Ramos (cell line): Measurements from ENCODE around the gene TRRAP.

Experiments used
- in situ Hi-C: fragments of 300-500 bp; cut with MboI; formaldehyde crosslinking; loops from one replicate; pipeline ENCODE4 v1.14.3; 2022; ENCODE audit warnings: low sequenced_read_pairs; ENCODE audit not compliant: unreplicated experiment

The TRRAP gene

DNA sequence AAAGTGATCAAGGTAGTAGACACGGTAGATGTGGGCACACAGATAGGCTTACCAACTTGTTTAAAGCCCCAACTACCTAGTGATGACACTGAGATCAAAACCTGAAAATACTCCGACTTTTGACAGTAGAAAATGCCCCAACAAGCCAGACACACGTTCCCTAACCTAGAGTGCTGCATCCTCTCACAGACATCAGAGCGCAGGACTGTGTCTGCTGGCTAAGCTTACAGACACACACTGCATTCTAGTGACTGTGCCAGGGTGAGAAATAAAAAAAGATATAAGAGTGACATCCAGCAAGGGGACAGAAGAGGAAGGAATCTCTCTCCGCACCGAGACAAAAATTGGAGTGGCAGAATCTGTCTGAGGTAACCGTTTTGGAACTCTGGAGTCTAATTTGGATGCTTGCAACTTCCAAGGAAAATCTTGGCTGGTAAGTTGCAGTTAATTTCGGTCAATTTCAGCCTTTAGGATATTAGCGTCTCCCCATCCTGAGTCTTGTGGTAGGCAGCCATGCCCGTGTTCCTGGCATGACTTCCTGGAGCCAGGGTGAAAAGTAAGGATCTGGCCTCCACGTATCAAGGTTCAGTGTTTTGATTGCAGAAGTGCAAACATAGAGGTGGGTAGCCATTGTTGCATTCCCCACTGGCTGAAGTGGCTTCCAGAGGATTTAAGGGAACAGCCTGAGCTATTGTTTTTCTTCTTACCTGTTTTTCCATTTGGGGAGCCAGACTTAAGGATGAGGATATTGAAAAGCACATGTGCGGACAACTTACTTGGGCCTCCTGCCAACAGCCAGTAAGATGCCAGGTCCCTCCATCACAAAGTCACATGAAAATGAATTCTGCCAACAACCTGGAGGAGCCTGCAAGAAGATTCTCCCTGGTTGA, 141.4 kb downstream of the TRRAP start:
- in situ Hi-C loops, result no loop called here

DNA sequence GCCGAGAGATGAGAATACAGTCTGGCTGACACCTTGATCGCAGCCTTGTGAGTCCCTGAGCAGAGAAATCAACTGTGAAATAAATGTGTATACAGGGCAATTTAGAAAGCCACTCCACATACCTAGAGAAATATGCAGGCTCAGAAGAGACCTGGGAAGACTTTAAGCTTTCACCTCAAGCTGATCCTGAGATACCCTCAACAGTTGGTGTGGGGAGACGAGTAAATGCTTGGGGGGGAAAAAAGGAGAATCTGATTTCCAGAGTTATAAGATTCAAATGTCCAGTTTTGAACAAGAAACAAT, 142.0 kb downstream of the TRRAP start:
- in situ Hi-C loops, result no loop called here

DNA sequence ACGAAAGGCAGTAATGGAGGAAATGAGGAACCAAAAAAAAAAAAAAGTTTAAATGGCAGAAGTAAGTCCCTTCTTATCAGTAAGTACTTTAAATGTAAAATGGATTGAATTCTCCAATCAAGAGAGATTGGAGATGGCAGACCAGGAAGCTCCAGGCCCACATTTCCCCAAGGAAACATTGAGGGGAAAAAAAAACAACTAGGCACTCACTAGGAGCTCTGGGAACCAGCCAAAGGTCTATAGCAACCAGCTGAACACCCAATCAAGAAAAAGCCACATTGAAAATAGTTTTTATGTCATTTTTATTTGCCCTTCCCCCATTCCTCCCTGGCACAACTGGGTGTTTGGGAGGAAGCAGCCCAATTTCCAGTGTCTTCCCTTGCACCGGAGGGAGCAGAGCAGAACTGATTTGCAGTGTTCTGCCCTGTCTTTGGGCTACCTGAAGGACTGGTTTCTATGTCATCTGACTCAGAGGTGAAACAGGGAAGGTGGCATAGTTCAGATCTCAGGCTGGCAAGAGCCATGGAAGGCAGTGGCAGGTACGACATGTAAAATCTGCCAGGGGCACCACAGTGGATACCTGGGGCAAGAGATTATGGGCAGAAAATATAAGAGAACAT, 143.7 kb downstream of the TRRAP start:
- in situ Hi-C loops, result no loop called here

DNA sequence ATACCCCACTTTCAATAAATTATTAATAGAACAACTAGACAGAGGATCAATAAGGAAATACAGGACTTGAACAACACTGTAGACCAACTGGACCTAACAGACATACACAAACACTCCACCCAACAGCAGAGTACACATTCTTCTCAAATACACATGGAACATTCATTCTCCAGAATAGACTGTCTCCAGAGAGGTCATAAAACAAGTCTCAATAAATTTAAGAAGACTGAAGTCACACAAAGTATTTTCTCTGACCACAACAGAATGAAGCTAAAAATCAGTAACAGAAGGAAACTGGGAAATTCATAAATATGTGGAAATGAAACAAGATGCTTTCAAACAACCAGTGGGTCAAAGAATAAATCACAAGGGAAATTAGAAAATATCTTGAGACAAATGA, 145.7 kb downstream of the TRRAP start:
- in situ Hi-C loops, result no loop called here

DNA sequence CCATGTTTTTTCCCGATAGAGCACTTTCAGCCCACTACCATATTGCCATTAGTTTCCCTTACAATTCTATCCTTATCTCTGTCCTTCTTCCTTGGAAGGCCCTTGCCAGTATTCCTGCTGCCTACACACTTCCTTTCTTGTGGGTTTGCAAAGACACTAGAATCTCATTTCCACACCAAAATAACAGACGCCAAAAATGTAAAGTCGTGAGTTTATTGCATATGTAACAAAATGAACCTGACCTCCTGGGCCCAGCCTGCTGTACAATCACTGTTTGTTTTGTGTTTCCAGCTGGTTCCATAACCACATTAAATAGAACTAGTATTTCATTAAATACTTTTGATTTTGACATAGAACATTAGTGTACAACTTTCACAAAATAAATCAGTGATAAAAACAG, 148.9 kb downstream of the TRRAP start:
- in situ Hi-C loops, result no loop called here

DNA sequence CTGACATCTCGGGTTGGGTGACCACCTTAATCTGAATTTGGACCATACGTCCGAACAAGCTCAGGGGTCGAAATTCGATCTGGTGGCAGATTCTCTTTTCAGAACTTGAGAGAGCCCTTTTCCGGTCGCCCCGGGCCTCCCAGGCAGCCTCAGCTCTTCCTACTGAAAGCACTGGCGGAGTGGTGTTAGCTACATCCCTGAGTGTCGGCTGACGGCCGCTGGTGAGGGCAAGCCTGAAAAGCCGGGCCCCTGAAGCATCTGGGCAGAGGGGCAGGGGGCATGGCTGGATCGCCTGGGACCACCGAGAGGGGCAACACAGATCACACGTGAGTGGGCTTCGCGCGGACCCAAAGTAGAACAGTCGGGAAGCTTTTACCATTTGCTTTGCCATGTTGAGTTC, 149.5 kb downstream of the TRRAP start:
- in situ Hi-C loops, result no loop called here

DNA sequence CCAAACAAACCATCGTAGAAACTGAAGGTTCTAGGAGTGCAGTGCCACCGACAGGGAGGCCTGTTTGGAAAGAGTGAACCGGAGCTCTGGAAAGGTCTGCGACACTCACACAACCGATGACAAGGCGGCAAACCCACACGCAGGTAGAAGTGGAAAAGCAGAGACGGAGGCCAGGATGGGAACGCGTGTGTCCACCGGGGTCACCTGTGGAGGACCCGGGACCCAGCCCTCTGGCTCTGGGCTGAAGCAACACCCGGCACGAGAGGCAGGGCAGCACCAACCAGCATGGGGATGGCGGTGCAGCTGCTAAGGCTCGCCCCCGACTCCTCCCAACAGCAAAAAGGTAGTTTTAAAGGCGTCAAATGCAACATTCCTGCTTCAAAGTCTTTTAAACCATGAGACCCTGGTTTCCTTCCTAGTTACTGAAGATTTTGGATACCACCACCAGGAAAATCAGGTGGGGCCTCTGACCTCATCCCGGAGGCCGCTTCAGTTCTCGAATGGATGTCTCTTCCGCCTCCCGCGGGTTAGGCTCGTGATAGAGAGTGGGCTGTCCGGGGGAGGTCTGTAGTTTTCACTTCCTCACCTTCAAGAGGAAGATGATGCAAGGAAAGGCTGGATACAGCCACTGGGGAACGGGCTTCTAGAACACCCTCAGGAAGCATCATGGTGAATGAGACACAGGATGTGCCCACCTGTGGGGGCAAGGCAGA, 150.1 kb downstream of the TRRAP start:
- in situ Hi-C loops, result no loop called here

DNA sequence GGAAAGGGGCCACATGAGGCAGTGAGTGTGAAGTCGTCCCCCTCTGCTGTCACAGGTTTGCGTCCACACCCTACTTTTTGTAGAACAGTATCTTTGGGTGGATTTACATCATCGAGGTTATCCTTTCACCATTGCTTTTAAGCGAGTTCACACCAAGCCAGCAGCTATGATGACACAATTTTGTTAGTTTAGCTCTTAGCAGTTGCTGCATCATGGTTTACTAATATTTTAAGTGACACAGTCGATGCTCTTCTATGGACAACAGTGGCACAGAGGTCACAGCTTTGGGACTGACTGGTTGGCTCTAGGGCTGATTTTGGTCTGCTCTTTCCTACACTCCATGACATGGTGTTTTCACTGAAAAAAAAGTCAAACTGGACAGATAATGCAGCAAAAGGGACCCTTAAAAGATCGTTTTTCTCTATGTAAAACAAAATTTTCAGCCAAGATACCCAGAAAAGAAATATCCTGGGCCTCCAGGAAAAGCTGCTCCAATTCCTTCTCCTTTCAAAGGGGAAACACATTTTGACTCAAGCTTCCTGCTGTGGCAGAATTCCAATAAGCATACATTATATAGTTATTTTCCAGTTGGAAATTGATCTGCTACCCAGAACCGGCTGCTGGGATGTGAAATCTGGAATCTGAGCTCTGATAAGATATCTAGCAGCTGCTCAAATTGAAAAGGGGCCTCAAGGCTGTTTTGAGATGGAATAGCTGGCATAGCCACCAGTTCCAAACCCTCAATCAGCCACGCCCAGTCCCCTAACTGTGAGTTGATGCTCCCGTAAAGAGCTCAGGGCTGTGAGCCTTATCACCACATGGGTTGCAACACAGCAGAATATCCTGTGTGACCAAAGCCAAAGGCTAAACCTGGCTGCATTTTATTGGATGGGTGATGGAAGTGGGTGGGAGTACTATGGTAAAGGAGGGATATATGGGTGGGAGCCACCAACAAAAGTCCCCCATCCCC, 151.4 kb downstream of the TRRAP start:
- in situ Hi-C loops, result no loop called here

DNA sequence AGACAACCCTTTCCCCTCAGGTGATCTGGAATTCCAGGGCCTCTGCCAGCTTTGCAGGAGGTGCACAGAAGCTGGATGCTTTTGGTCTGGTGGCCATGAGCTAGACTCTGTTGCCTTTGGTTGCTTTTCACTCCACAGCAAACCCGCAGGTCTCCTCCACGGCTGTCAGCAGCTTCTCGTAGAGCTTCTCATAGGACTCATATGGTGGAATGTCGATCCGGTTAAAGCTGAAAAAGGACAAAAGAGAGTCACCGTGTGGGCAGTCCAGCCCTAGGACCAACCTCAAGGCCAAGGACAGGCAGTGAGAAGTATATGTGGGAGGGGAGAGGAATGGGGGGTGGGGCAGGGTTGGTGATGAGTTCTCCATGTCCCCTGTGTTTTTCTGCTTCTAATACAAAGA, 152.1 kb downstream of the TRRAP start:
- in situ Hi-C loops, result no loop called here

DNA sequence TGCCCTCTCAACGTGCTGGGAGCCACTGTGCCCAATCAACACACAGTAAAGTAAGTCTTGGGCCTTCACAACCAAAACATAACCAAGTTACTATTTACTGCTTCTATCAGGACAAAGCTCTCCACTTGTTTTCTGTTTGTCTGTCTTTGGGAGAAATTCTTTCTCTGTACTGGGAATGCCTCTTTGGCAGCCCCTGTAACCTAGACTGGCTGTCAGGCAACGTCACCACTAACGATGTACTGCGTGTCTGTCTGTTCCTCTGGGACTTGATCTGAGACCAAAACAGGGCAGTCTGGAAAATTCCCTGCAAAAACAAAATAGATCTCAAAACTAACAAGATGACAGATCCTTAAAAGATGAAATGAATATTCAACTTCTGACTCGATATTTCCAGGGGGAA, 152.6 kb downstream of the TRRAP start:
- in situ Hi-C loops, result no loop called here

DNA sequence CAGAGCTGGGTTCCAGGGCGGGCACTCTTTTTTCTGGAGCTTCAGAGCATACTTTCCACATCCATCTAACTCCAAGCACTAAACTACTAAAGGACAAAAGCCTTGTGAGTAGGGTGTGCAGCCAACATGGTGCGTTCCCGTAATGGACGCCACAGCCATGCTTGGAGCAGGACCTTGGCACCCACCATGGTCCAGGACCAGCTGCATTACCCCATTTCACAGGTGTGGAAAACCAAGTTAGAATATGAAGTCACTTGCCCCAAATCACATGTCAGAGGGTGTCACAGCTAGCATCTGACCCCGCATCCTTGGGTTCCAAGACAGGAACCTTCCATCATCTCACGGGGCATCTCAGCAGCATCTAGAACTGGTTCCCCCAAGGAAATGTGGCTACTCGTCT, 153.2 kb downstream of the TRRAP start:
- in situ Hi-C loops, result no loop called here

DNA sequence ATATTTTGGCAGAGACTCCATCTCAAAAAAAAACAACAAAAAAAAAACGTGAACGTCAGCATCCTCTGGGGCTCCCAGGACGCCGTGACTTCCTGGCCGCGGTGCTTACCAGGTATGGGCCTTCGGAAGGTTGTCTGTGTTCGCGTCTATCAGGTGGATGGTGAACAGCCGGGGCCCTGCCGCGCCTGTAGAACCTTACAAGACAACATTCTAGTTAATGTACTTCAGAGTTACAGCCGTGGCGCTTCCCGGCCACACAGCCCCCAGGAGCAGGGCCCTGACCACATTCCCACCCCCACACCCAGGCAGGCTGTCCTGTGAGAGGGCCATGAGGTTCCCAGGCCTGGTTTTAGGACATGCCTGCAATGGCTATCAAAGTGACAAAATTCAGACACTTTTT, 154.6 kb downstream of the TRRAP start:
- in situ Hi-C loops, result no loop called here

DNA sequence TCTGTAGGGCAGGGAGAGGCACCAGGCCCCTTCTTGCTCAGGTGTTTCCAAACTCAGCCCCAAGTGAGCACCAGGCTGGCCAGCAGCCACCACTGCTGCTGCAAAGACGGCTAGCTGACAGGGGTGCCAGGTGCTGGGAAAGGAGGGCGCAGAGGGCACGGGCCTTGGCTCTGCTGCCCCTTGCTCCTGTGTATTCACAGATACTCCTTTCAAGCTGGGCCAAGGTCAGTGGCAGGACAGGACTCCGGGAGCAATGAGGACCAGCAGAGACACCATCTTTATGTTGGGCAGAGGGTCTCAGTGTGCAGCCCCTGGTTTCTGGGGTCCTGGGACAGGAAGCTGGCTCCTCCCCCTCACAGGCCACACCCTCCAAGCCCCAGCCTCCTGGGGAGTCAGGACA, 155.4 kb downstream of the TRRAP start:
- in situ Hi-C loops, result no loop called here

DNA sequence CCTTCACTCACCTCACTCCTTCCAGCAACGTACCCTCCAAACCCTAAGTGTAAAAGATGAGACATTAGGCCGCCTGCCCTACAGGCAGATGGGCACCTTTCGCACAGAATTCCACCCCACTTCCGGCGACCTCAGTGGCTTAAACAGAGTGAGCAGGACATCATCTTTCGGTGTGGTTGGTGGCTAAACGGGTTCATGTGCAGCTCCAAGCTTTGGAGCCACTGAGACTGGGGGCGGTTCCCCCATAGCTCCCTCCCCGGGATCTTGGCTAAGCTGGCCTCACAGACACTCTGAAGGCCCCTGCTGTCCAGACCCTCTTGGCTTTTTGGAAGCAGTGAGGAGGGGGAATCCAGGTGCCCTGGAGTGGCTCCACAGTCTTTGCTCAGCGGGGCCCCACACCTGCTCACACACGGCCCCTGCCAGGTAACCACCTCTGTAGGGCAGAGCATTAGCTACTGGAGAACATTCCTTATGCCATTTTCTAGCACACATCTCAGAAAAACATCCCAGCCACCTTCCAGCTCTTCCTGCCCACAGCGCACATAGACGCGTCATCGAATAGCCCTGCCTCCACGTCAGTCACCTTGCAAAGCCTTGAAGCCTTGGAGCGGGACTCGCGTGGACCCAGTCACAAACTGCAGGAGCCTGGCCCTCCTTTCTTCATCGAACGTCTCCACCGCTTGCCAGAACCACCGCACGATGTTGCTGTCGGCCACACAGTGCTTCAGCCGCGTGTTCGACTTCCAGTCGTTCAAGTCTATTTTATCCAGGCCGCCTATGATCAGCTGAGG, 156.8 kb downstream of the TRRAP start:
- in situ Hi-C loops, result no loop called here

DNA sequence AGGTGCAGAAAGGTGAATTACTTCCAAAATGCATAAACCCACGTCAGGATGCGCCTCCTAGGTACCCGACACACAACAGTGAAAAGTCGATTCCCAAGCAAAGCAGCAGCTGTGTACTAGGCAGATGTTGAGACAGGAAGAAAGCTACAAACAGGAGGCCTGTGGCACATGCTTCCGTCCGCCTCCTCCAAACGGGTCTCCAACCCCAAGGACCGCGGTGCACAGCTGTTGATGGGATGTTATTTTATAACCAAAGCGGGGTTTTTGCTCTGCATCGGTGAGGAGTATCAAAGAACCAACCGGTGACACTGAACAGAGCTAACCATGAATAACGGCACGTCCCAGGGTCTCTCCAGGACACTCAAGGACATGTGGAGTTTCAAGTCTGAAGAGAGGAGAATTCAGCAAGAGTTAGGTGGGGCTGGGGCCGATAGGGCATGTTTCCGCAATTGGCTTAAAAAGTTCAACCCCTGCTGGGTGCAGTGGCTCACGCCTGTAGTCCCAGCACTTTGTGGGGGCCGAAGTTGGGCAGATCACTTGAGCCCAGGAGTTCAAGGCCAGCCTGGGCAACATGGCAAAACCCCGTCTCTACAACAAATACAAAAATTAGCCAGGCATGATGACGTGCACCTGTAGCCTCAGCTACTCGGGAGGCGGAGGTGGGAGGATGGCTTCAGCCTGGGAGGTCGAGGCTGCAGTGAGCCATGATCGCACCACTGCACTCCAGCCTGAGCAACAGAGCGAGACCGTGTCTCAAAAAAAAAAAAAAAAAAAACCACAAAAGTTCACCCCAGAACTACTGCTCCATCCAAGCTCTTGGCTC, 157.6 kb downstream of the TRRAP start:
- in situ Hi-C loops, result no loop called here

DNA sequence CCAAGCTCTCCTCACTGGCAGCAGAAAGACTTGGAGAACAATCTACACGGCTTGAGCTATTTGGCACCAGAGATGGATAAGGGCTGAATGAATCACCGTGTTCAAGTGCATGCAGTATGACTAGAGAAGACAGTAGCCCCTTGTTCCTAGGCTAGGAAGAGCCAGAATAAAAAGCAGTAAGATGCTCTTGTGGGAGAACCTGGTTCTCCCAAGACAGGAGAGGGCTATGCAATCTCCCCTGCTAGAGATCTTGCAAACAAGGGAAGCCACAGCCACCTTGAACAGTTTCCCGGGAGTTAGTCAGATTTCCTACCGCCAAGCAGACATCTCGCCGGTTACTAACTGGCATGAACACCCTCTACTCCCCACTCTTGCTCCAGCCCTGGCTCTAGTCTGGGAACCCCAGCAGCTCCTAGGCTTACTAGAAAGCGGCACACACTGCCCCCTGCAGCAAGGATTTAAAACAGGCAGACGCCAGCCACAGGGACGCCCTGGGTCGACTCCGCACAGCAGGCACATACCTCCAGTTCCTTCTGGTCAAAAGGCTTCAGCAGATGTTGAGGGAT, 158.3 kb downstream of the TRRAP start:
- in situ Hi-C loops, result no loop called here

DNA sequence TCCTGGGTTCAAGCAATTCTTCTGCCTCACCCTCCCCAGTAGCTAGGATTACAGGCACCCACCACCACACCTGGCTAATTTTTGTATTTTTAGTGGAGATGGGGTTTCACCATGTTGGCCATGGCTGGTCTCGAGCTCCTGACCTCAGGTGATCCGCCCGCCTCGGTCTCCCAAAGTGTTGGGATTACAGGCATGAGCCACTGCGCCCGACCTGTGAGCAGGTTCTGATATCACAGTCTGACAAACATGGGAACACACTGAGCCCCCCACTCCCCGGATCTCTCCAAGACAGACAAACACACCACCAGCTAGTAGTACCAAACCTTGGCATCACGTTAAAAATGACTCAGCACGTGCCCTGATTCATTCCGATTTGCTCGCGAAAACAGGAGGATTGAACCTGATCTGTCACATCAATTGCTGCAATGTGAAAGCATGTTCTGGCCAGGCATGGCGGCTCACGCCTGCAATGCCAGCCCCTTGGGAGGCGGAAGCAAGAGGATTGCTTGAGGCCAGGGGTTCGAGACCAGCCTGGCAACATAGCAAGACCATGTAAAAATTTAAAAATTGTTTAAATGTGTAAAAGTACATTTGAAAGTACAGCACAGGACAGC, 159.1 kb downstream of the TRRAP start:
- in situ Hi-C loops, result no loop called here
